ENCODE results near the gene OR2T4. TPM values are rescaled to one million over a fixed set of nuclear protein-coding genes. Genes with fewer than 3 reads are reported as not detected.

Gene OR2T4
- total RNA-seq, 1 experiment from 2014 or later = not detected

Other genes starting within 250 kb of the OR2T4 start
- gene OR2M5, start 216.5 kb upstream of the OR2T4 start, total RNA-seq (2021; ENCODE audit: unreplicated experiment) = not detected
- gene OR2M2, start 186.8 kb upstream of the OR2T4 start, total RNA-seq (2021; ENCODE audit: unreplicated experiment) = not detected
- gene OR2M3, start 164.4 kb upstream of the OR2T4 start, total RNA-seq (2021; ENCODE audit: unreplicated experiment) = not detected
- gene OR2M4, start 130.2 kb upstream of the OR2T4 start, total RNA-seq (2021; ENCODE audit: unreplicated experiment) = not detected
- not detected for gene OR2T33, start 83.7 kb upstream of the OR2T4 start, total RNA-seq (2021; ENCODE audit: unreplicated experiment)
- not detected for gene OR2T12, start 58.2 kb upstream of the OR2T4 start, total RNA-seq (2021; ENCODE audit: unreplicated experiment)
- not detected for gene OR2M7, start 37.1 kb upstream of the OR2T4 start, total RNA-seq (2021; ENCODE audit: unreplicated experiment)
- not detected for gene OR14C36, start 12.9 kb upstream of the OR2T4 start, total RNA-seq (2021; ENCODE audit: unreplicated experiment)
- not detected for gene OR2T6, start 14.1 kb downstream of the OR2T4 start, total RNA-seq (2021; ENCODE audit: unreplicated experiment)
- not detected for gene OR2T1, start 41.4 kb downstream of the OR2T4 start, total RNA-seq (2021; ENCODE audit: unreplicated experiment)
- not detected for gene OR2T2, start 84.0 kb downstream of the OR2T4 start, total RNA-seq (2021; ENCODE audit: unreplicated experiment)
- gene OR2T3, start 111.7 kb downstream of the OR2T4 start, total RNA-seq (2021; ENCODE audit: unreplicated experiment) = not detected
- gene OR2T5, start 126.9 kb downstream of the OR2T4 start, total RNA-seq (2021; ENCODE audit: unreplicated experiment) = not detected
- gene OR2G6, start 146.4 kb downstream of the OR2T4 start, total RNA-seq (2021; ENCODE audit: unreplicated experiment) = not detected
- not detected for gene OR2T29, start 201.1 kb downstream of the OR2T4 start, total RNA-seq (2021; ENCODE audit: unreplicated experiment)
- gene OR2T34, start 213.1 kb downstream of the OR2T4 start, total RNA-seq (2021; ENCODE audit: unreplicated experiment) = not detected
- not detected for gene OR2T10, start 236.0 kb downstream of the OR2T4 start, total RNA-seq (2021; ENCODE audit: unreplicated experiment)

All from HCT116 (cell line).